Activated T-cell treated with anti-CD3 and anti-CD28 coated beads, Interleukin-2, amount 50 U/mL, for 72 hours (primary cell): ENCODE results near the gene ASF1A. TPM values are rescaled to one million over a fixed set of nuclear protein-coding genes. Genes with fewer than 3 reads are reported as not detected.

Source experiments
- ATAC-seq, 2 donors: fragments of 150-1000 bp; cut with Tn5 transposase; replicated peaks in 1 of 2; 2 replicates each; pipeline ENCODE4 v1.10.0; 2021; ENCODE audit warnings: moderate library complexity in 2 of 2, mild to moderate bottlenecking in 1 of 2
- DNase-seq, 2 donors: peaks; one replicate each; pipeline ENCODE4 v3.0.0; 2021 to 2022; ENCODE audit warnings: mixed read lengths in 1 of 2
- H3K27ac Mint-ChIP-seq: one replicate; pipeline ENCODE4 v1.8.0; 2022; ENCODE audit warnings: mild to moderate bottlenecking, moderate library complexity, mixed read lengths
- H3K27me3 Mint-ChIP-seq: one replicate; pipeline ENCODE4 v1.8.0; 2022; ENCODE audit warnings: low read depth, mixed read lengths
- H3K36me3 Mint-ChIP-seq, 2 donors: one replicate each; pipeline ENCODE4 v1.8.0; 2022; ENCODE audit warnings: mixed read lengths in 2 of 2, mild to moderate bottlenecking in 1 of 2; ENCODE audit not compliant: insufficient read depth in 2 of 2
- H3K4me1 Mint-ChIP-seq: one replicate; pipeline ENCODE4 v1.8.0; 2022; ENCODE audit warnings: low read depth, mixed read lengths
- H3K4me3 Mint-ChIP-seq, 2 donors: one replicate each; pipeline ENCODE4 v1.8.0; 2022; ENCODE audit warnings: mild to moderate bottlenecking in 2 of 2, mixed read lengths in 2 of 2, moderate library complexity in 2 of 2
- H3K9me3 Mint-ChIP-seq, 2 donors: one replicate each; pipeline ENCODE4 v1.8.0; 2022; ENCODE audit warnings: mixed read lengths in 2 of 2
- total RNA-seq, 2 donors: library from RNA; stranded (reverse); gene quantifications; one replicate each; pipeline ENCODE4 v1.2.3, GENCODE V29; 2022

ASF1A gene
- total RNA-seq, 2 donors from 2014 or later, result 45.6 to 58.4 TPM

DNA sequence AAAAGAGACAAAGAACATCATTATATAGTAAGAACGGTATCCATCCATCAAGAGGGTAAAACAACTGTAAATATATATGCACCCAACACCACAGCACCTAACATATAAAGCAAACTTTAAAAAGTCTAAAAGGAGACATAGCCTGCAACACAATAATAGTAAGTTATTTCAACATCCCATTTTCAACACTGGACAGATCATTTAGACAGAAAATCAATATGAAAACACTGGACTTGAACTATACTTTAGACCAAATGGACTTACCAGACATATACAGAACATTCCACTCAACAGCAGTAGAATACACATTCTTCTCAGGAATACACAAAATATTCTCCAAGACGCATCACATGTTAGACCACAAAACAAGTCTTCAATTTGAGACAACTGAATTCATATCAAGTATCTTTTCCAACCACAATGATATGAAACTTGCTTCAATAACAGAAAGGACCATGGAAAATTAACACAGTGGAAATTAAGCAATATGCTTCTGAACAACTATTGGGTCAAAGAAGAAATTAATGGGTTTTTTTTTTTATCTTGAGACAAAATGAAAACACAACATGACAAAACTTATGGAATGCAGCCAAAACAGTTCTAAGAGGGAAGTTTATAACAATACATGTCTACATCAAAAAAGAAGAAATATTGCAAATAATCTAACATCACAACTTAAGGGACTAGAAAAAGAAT is 23.9 kb upstream of the ASF1A start:
- DNase-seq, result no peak
- Mint-ChIP-seq H3K4me3 (peak overlapping the region in 1 of 2 donors; percentile 23), H3K36me3 (peaks cover 12 to 14% of the 10 kb centered on the region in 2 donors), H3K27me3 (no peaks in the 10 kb centered on the region), H3K9me3 (peaks cover 7 to 10% of the 10 kb centered on the region in 2 donors), H3K4me1 (peaks cover 35% of the 10 kb centered on the region), H3K27ac (peak overlapping the region; percentile 68)
- ATAC-seq, result no peak

DNA sequence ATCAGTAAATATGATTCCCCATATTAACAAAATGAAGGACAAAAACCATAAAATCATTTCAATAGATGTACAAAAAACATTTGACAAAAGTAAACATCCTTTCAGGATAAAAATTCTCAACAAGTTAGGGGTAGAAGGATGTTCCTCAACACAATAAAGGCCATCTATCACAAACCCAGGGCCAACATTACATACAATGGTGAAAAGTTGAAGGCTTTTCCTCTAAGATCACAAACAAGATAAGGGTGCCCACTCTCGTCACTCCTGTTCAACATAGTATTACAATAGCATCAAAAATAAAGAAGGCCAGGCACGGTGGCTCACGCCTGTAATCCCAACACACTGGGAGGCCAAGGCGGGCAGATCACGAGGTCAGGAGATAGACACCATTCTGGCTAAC is 22.6 kb upstream of the ASF1A start:
- Mint-ChIP-seq H3K9me3 (peaks cover 2 to 6% of the 10 kb centered on the region in 2 donors), H3K4me3 (no peak overlapping the region), H3K4me1 (peaks cover 29% of the 10 kb centered on the region), H3K27ac (no peak overlapping the region), H3K27me3 (no peaks in the 10 kb centered on the region), H3K36me3 (peaks cover 7 to 9% of the 10 kb centered on the region in 2 donors)
- ATAC-seq, result no peak
- DNase-seq, result no peak

DNA sequence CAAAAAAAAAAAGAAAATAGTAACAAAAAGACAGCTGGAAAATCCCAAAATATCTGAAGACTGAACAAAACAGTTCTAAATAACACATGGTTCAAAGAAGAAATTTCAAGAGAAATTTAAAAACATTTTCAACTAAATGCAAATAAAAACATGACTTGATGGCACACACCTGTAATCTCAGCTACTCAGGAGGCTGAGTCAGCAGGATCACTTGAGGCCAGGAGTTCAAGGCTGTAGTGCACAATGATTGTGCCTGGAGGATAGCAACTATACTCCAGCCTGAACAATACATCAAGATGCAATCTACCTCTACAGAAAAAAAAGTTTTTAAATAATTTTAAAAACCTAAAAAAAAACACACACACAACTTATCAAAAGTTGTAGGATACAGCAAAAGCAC is 21.6 kb upstream of the ASF1A start:
- Mint-ChIP-seq H3K27ac (no peak overlapping the region), H3K9me3 (peaks cover 2 to 4% of the 10 kb centered on the region in 2 donors), H3K4me1 (peaks cover 34% of the 10 kb centered on the region), H3K4me3 (no peak overlapping the region), H3K36me3 (peaks cover 4 to 5% of the 10 kb centered on the region in 2 donors), H3K27me3 (no peaks in the 10 kb centered on the region)
- DNase-seq (no peak), ATAC-seq (no peak)

DNA sequence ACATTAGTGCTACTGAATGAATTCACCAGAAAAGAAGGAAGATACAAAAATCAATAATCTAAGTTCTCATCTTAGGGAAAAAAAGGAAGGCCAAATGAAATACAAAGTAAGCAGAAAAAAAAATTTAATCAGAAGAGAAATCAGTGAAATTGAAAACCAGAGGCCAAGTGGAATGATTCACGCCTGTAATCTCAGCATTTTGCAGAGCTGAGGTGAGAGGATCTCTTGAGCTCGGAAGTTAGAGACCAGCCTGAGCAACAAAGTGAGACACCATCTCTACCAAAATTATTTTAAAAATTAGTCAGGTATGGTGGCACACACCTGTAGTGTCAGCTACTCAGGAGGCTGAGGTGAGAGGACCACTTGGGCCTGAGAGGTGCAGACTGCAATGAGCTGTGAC is 21.2 kb upstream of the ASF1A start:
- Mint-ChIP-seq H3K36me3 (peaks cover 4 to 5% of the 10 kb centered on the region in 2 donors), H3K27me3 (no peaks in the 10 kb centered on the region), H3K9me3 (peaks cover 2 to 4% of the 10 kb centered on the region in 2 donors), H3K4me1 (peaks cover 35% of the 10 kb centered on the region), H3K4me3 (no peak overlapping the region), H3K27ac (no peak overlapping the region)
- ATAC-seq, result peak in 1 of 2 donors; percentile 25
- DNase-seq, result no peak

GRCh38 chr6:118873239-118873638 is 20.7 kb upstream of the ASF1A start:
- Mint-ChIP-seq H3K27me3 (no peaks in the 10 kb centered on the region), H3K27ac (no peak overlapping the region), H3K36me3 (peaks cover 3 to 4% of the 10 kb centered on the region in 2 donors)

DNA sequence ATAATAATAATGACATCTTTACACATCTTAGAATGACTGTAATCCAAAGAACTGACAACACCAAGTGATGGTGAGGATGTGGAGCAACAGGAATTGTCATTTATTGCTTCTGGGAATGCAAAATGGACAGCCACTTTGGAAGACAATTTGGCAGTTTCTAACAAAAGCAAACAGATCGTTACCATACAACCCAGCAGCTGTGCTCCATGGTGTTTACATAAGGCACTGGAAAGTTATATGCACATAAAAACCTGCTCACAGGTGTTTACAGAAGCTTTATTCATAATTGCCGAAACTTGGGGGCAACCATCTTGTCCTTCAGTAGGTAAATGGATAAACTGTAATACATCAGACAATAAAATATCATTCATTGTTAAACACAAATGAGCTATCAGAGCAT is 18.3 kb upstream of the ASF1A start:
- Mint-ChIP-seq H3K36me3 (peaks cover 2 to 3% of the 10 kb centered on the region in 2 donors), H3K27me3 (no peaks in the 10 kb centered on the region), H3K9me3 (no peaks in the 10 kb centered on the region), H3K27ac (no peak overlapping the region), H3K4me1 (peaks cover 26% of the 10 kb centered on the region), H3K4me3 (no peak overlapping the region)
- ATAC-seq (no peak), DNase-seq (no peak)

More at GRCh38 chr6:118873239-118873638, 20.7 kb upstream of the ASF1A start:
- ATAC-seq (no peak), DNase-seq (no peak)
- no peak overlapping the region for H3K4me3 Mint-ChIP-seq
- peaks cover 2 to 4% of the 10 kb centered on the region in 2 donors for H3K9me3 Mint-ChIP-seq
- peaks cover 35% of the 10 kb centered on the region for H3K4me1 Mint-ChIP-seq

DNA sequence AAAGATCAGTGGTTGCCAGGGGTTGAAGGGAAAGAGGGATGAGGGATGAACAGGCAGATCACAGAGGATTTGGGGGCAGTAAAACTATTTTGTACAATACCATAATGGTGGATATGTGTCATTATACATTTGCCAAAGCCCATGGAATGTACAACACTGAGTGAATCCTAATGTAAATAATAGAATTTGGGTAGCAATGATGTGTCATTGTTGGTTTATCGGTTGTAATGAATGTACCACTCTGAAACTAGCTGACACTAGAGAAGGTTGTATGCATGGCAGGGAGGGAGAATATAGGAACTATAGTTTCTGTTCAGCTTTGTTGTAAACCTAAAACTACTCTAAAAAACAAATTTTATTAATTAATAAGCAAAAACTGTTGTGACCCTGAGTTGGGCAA is 17.8 kb upstream of the ASF1A start:
- no peaks in the 10 kb centered on the region for H3K9me3 Mint-ChIP-seq
- no peak overlapping the region for H3K4me3 Mint-ChIP-seq
- peaks cover 2 to 3% of the 10 kb centered on the region in 2 donors for H3K36me3 Mint-ChIP-seq
- ATAC-seq (no peak), DNase-seq (no peak)
- no peak overlapping the region for H3K27ac Mint-ChIP-seq
- no peaks in the 10 kb centered on the region for H3K27me3 Mint-ChIP-seq
- peaks cover 29% of the 10 kb centered on the region for H3K4me1 Mint-ChIP-seq

GRCh38 chr6:118876814-118877213 is 17.1 kb upstream of the ASF1A start:
- H3K9me3 Mint-ChIP-seq, result no peaks in the 10 kb centered on the region
- H3K36me3 Mint-ChIP-seq, result peaks cover 2 to 3% of the 10 kb centered on the region in 2 donors
- H3K4me3 Mint-ChIP-seq, result no peak overlapping the region
- ATAC-seq (no peak), DNase-seq (no peak)
- H3K27ac Mint-ChIP-seq, result no peak overlapping the region
- peaks cover 33% of the 10 kb centered on the region for H3K4me1 Mint-ChIP-seq
- H3K27me3 Mint-ChIP-seq, result no peaks in the 10 kb centered on the region

- DNase-seq, result no peak
- Mint-ChIP-seq H3K27me3 (no peaks in the 10 kb centered on the region), H3K27ac (no peak overlapping the region), H3K9me3 (no peaks in the 10 kb centered on the region), H3K4me3 (no peak overlapping the region), H3K4me1 (peaks cover 35% of the 10 kb centered on the region), H3K36me3 (peaks cover under 1 to 3% of the 10 kb centered on the region in 2 donors)
- ATAC-seq, result no peak
Observed at GRCh38 chr6:118877806-118878205, 16.1 kb upstream of the ASF1A start.

GRCh38 chr6:118881440-118882313 is 12.3 kb upstream of the ASF1A start:
- H3K27me3 Mint-ChIP-seq, result no peaks in the 10 kb centered on the region
- no peaks in the 10 kb centered on the region for H3K9me3 Mint-ChIP-seq
- DNase-seq, result no peak
- peaks cover 3 to 4% of the 10 kb centered on the region in 2 donors for H3K36me3 Mint-ChIP-seq
- peaks cover 63% of the 10 kb centered on the region for H3K4me1 Mint-ChIP-seq
- peak overlapping the region; percentile 42 to 71 for H3K4me3 Mint-ChIP-seq
- H3K27ac Mint-ChIP-seq, result peak overlapping the region; percentile 7
- no peak for ATAC-seq

DNA sequence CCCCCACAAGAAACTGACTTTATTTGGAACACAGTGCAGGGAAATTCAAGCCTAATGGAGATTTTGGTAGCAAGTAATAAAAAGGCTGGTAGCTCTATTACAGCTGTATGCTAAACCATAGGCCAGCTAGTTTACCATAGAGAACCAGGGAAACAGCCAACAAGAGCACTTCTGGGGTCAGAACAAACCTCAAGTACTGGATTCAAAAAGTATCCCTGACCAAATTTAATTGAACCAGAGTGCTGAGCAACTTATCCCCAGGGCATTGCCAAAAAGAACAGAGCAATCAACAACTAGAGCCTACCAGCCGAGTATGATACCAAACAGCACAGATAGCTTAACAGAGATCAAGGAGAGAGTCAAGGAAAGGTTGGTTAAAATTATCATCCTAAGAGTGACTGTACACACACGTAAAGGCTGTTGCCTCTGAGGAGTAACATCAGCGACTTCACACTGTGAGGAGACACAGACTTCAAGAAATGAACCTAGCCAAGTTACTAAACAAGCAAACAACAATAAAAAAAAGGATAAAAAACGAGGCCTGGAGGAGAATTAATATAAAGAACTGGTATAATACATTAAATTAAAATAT is 11.5 kb upstream of the ASF1A start:
- peak overlapping the region; percentile 72 for H3K27ac Mint-ChIP-seq
- no peaks in the 10 kb centered on the region for H3K27me3 Mint-ChIP-seq
- peaks cover 62% of the 10 kb centered on the region for H3K4me1 Mint-ChIP-seq
- DNase-seq, result no peak
- no peaks in the 10 kb centered on the region for H3K9me3 Mint-ChIP-seq
- H3K4me3 Mint-ChIP-seq, result peak overlapping the region; percentile 25 to 42
- H3K36me3 Mint-ChIP-seq, result peaks cover 3 to 4% of the 10 kb centered on the region in 2 donors
- peak in 1 of 2 donors; percentile 41 for ATAC-seq

- H3K4me1 Mint-ChIP-seq, result peaks cover 65% of the 10 kb centered on the region
- peak overlapping the region; percentile 61 for H3K27ac Mint-ChIP-seq
- H3K36me3 Mint-ChIP-seq, result peaks cover 5 to 9% of the 10 kb centered on the region in 2 donors
- peak overlapping the region in 1 of 2 donors; percentile 47 for H3K4me3 Mint-ChIP-seq
- H3K9me3 Mint-ChIP-seq, result no peaks in the 10 kb centered on the region
- ATAC-seq (no peak), DNase-seq (no peak)
- H3K27me3 Mint-ChIP-seq, result no peaks in the 10 kb centered on the region
Observed at GRCh38 chr6:118886641-118887040, 7.3 kb upstream of the ASF1A start.

GRCh38 chr6:118889163-118889562 is 4.8 kb upstream of the ASF1A start:
- DNase-seq, result no peak
- no peak for ATAC-seq
- peaks cover 8% of the 10 kb centered on the region in 2 donors for H3K36me3 Mint-ChIP-seq
- H3K9me3 Mint-ChIP-seq, result no peaks in the 10 kb centered on the region
- peak overlapping the region; percentile 89 for H3K27ac Mint-ChIP-seq
- H3K27me3 Mint-ChIP-seq, result no peaks in the 10 kb centered on the region
- H3K4me3 Mint-ChIP-seq, result peak overlapping the region in 1 of 2 donors; percentile 60
- peaks cover 53% of the 10 kb centered on the region for H3K4me1 Mint-ChIP-seq
